ENCODE measurements around the gene DCAF5.

- TF ChIP-seq CTCF (IDR thresholded peaks at IDR 0.05) (no peak), POLR2A (IDR thresholded peaks at IDR 0.05) (no peak)
Observed at GRCh38 chr14:69044965-69045555, 107.9 kb downstream of the DCAF5 start.
